Activated naive CD4-positive, alpha-beta T cell treated with anti-CD3 and anti-CD28 coated beads, Interleukin-2, amount 50 U/mL, for 16 hours (primary cell): ENCODE results near the gene MAML3.

Source experiments
- DNase-seq: peaks from one replicate; pipeline ENCODE4 v3.0.0-alpha.2; 2020

The MAML3 gene

DNA sequence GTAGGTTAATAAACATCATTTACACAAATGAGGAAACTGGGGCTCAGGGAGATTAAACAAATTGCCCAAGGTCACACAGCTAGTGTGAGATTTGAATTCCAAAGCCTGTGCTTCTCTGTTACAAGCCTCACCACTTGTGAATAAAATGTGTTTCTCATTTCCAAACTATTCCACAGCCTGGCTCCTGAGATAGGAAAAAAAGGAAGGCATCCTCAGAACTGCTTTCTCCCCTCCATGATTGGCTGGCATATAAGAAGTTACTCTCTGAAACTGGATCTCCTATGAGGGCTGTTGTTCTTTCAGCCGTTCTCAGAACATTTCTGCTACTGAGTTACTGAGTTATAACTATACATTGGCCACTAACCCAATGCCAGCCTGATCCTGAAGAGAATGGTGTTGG, 237.9 kb downstream of the MAML3 start:
- no peak for DNase-seq

GRCh38 chr4:139915037-139915436, 238.9 kb downstream of the MAML3 start:
- no peak for DNase-seq

- DNase-seq = no peak
Observed at GRCh38 chr4:139913995-139914598, 239.9 kb downstream of the MAML3 start.

DNA sequence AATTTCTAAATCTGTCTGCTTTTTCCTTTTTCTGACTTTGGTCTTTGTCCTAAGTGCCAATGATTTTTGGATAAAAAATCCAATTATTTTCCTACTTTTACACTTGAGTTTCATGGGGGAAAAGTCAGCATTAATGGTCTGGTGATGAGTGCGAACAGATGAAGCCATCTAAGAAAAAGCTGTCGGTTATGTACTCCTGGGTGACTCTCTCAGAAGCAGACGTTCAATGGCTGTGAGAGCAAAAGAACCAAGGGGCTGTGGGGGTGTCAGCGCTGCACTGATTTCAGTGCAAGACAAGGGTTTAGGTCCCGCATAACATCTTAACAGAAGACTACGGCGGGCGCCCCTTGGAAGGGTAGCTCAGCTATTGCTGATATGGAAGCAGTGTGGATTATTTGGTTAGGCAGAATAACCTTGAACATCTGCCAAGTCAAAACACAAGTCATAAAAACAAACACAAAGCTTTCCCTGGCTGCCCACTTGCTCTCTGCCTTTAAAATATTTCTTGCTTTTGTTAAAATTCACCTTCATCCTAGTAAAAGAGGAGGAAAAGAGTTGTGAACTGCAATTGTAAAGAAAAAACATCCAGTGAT, 240.5 kb downstream of the MAML3 start:
- no peak for DNase-seq

DNA sequence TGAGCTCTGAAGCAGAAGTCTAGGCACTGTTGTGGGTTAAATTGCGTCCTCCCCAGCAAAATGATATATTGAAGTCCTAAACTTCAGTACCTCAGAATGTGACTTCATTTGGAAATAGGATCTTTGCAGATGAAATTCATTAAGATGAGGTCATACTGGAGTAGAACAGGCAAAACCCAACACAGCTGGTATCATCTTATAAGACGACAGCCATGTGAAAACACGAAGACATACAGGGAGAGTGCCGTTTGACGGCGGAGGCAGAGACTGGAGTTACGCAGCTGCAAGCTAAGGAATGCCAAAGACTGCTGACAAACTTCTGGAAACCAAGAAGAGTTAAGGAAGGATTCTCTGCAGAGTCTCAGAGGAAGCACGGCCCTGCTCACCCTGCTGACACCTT, 241.5 kb downstream of the MAML3 start:
- DNase-seq = no peak

DNA sequence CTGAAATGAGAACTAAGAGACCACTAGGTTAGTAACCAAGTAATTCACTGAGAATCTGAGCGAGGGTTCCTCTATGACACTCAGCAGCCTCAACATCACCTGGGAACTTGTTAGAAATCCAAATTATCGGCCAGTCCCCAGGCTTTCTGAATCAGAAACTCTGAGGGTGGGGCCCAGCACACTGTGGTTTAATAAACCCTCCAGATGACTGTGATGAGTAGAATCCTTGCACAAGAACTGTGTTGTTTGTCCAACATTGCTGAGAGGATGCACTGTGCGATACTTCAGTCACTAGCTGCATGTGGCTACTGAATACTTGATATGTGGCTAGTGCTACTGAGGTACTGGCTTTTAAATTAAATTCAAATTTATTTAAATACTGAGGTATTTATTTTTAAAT, 243.9 kb downstream of the MAML3 start:
- DNase-seq = no peak

DNA sequence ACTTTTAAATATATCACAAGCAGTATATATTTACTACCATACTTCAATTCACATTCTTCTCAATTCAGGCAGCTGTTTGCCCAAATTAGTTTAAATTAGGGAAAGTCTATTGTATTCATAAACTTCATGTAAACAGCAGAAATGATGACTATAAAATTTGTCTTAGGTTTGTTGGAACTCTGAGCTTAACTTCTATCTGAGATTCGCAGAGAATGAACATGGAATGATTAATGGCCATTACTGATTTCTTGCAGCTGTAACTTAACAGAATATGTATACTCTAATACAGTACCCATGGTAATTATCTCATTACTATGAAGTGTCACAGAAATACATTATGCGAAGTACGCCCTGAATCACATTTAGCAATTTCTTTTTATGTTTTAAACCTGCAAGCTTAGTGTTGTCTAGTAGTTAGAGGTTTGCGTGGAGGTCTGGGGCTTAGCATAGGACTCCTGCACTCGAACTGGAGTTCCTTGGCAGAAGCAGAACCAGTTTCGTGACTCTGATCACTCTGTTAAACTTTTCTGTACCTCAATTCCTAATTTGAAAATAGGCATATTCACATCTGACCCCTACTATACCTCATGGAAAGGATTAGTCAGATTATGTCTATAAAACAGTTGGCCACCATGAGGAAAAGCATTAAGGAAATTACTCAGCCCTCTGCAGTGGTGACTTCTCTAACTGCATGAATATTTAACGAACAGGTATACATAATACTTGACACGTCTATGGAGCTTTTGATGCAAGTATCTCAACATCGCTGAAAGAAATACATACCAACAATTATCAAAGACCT, 245.1 kb downstream of the MAML3 start:
- DNase-seq = no peak

GRCh38 chr4:139907001-139907809, 246.8 kb downstream of the MAML3 start:
- DNase-seq = no peak

GRCh38 chr4:139905489-139905888, 248.5 kb downstream of the MAML3 start:
- DNase-seq = no peak

GRCh38 chr4:139904406-139904805, 249.6 kb downstream of the MAML3 start:
- no peak for DNase-seq

DNA sequence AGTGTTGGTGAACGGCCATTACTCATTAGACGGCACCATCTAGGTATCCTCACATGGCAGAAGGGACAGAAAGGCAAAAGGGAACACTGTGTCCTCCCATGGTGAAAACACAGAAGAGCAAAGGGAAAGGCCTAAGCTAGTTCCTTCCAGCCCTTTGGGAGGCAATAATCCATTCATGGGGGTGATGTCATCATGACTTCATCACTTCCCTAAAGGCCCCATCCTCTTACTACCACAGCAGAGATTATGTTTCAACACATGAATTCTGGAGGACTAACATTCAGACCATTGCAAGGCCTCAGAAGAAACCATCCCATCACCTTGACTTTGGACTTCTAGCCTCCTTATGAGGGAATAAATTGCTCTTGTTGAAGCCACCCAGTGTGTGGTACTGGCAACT, 250.1 kb downstream of the MAML3 start:
- DNase-seq = no peak

DNA sequence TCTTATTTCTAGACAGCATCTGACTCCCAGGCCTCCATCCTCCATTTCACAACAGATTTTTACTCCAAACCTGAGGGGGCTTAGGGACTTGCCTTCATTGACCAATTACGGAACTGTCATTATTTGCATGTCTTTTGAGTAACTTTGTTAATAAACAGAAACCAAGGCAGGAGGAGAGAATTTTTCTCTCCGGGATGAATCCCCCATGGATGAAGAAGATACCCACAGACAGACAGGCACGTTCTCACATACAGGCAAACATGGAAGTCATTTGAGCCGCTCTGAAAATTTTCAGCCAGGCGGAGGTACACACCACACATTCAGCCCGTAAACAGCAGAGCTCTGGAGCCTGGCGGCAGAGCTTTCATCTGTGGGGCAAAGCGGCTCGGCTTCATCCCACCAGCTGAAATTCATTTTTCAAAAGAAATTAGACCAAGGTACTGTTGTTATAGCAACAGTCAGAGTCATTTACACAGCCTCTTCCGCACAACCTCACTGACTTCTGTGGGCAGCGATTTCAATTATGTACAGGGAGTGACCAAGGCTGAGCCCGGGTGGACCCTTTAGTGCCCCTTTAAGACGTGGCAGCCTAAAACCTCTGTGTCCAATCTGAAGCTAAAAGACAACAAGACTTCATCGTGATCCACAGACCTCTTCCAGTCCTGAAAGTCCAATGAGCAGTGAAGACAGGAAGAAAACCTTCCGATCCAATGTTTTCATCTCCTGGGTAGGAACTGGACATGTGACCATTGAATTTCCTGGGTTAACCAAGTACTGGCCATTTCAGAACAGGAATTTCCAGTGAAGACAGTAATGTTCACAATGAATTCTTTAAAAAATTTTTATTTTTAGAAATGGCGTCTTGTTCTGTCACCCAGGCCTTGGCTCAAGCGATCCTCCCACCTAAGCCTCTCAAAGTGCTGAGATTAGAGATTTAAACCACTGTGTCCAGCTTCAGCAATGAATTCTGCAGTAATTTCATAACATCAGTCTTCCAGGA, 251.4 kb downstream of the MAML3 start:
- no peak for DNase-seq

DNA sequence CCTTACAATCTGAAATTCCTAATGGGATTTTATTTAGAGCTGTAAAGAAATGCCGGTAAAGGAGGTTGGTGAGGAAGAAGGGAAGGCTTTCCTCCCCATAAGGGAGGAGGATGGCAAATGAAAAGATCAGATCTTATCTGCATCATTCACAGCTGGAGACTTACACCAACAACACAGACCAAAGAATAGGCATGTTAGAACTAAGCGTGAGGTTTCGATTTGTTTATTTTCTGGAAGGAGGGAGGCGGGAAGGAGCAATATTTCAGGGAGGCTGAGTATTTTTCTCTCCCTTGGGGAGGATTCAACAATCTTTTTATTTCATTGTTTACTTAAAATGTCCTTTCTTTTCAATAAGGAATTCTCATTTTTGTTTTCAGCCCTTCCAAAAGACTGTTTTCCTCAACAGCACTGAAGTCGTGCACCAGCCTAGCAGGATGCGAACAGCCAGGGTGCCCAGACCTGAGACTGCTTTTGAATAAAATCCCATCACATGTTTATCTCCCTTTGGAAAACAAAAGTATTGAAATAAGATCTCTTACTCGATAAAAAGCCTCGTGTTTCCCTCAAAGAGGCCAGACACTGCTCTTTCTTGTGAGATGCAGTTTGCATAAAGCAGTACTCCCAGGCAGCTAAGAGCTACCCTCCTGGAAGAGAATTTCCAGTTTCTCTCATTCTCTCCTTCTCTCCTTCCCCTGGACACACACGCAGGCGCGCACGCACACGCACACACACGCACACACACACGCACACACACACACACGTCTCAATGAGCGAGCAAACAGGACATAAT, 252.3 kb downstream of the MAML3 start:
- DNase-seq = no peak

DNA sequence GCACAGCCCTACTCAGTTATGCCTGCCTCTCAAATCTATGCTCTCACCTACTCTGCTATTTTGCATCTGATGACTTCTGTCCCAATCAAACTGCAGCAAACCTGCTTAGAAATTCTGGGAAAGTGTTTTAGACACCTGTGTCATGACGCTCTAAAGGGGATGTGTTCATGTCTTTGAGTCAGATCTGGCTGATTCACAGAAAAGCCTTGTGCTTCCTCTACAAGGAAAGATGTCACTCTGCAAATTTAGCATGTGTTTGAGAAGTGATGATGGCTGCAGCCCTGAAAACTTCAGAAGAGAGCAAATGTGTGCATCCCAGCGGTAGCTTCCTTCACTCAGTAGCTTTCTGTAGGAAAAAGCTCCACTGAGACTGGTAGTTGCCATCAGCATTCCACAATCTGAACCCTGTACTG, 253.0 kb downstream of the MAML3 start:
- no peak for DNase-seq

GRCh38 chr4:139899346-139899745, 254.6 kb downstream of the MAML3 start:
- no peak for DNase-seq

DNA sequence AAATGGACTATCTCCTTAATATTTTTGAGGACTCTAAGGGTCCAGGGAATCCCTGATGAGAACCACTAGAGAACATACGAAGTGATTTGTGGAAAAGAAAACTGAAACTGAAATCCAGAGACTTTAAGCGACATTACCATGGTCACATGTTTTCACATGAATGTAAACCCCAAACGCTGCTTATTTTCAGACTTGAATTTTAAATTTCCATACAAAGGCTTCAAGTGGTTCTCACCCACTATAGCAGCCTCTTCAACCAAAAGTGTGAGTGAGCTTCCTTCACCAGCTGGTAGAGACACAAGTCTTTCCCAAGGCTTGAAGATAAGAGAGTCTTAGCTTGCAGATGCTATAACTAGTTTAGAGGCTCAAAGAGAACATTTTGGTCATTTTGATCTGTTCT, 255.7 kb downstream of the MAML3 start:
- DNase-seq = no peak

- DNase-seq = no peak
Observed at GRCh38 chr4:139896091-139896604, 257.8 kb downstream of the MAML3 start.

- no peak for DNase-seq
Observed at GRCh38 chr4:139893801-139894200, 260.2 kb downstream of the MAML3 start.

DNA sequence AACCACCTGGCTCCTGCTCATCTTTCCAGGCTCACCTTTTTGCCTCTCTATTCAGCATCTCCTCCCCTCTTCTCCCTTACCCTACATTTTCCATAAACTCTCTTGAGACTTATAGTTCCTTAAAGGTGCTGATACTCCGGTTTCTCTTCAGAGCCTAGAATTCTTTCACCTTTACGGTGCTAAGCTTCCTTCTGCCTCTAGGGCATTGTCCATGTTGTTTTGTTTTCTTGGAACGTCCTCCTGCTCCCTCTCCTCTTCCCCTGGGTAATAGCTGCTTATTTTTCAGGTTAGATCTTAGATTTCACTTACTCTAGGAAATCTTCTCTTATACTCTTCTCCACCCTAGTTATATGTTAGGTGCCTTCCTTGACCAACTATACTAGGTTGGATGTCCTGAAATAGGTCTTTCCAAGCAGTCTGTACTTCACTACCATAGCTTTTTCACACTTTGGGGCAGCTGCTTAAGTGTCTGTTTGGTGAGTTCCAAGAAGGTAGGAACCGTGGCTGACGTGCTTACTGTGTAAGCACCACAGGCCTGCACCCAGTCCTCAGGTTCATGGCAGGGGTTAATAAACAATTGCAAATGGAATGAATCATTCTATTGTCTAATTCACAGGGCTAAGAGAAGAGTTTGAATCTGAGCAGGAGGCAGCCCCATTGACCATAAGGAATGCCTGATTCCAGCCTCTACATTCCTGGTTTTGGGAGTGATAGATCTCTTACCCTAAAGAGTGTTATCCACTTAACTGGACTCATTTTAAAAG, 260.8 kb downstream of the MAML3 start:
- DNase-seq = no peak

GRCh38 chr4:139890816-139891215, 263.2 kb downstream of the MAML3 start:
- no peak for DNase-seq
